ENCODE data around the gene CACNG8.

CACNG8 gene

GRCh38 chr19:53981376-53981951 is 18.7 kb downstream of the CACNG8 start:
- no peaks in the 10 kb centered on the region for H3K9me3 ChIP-seq (ENCODE audit: control insufficient read depth, low read length)
- peaks cover 7% of the 10 kb centered on the region for H3K36me3 ChIP-seq (ENCODE audit: control insufficient read depth, insufficient read depth, low read length)
- H3K4me3 ChIP-seq (ENCODE audit: extremely low read depth, insufficient read depth, low read length, poor library complexity, severe bottlenecking), result peak overlapping the region; percentile 62
- H3K27ac ChIP-seq (ENCODE audit: low read depth, low read length, severe bottlenecking), result no peak overlapping the region
- H3K4me1 ChIP-seq (ENCODE audit: control insufficient read depth, insufficient read depth, low read length, poor library complexity, severe bottlenecking), result peaks cover 3% of the 10 kb centered on the region
- 67 to 76% methylated on average over 11 to 13 of the region's 13 CpGs for WGBS, 2 experiments (ENCODE audit: insufficient coverage in 2 of 2)

GRCh38 chr19:53982001-53982451 is 19.3 kb downstream of the CACNG8 start:
- H3K36me3 ChIP-seq (ENCODE audit: control insufficient read depth, insufficient read depth, low read length), result peaks cover 3% of the 10 kb centered on the region
- H3K9me3 ChIP-seq (ENCODE audit: control insufficient read depth, low read length), result no peaks in the 10 kb centered on the region
- no peak overlapping the region for H3K27ac ChIP-seq (ENCODE audit: low read depth, low read length, severe bottlenecking)
- peaks cover 3% of the 10 kb centered on the region for H3K4me1 ChIP-seq (ENCODE audit: control insufficient read depth, insufficient read depth, low read length, poor library complexity, severe bottlenecking)
- peak overlapping the region; percentile 24 for H3K4me3 ChIP-seq (ENCODE audit: extremely low read depth, insufficient read depth, low read length, poor library complexity, severe bottlenecking)
- 9 to 19% methylated on average over 46 to 48 of the region's 62 CpGs for WGBS, 2 experiments (ENCODE audit: insufficient coverage in 2 of 2)

GRCh38 chr19:53982611-53983010 is 19.9 kb downstream of the CACNG8 start:
- Histone ChIP-seq H3K4me1 (ENCODE audit: control insufficient read depth, insufficient read depth, low read length, poor library complexity, severe bottlenecking) (peaks cover 3% of the 10 kb centered on the region), H3K27ac (ENCODE audit: low read depth, low read length, severe bottlenecking) (no peak overlapping the region), H3K9me3 (ENCODE audit: control insufficient read depth, low read length) (no peaks in the 10 kb centered on the region), H3K36me3 (ENCODE audit: control insufficient read depth, insufficient read depth, low read length) (no peaks in the 10 kb centered on the region), H3K4me3 (ENCODE audit: extremely low read depth, insufficient read depth, low read length, poor library complexity, severe bottlenecking) (no peak overlapping the region)
- 6 to 8% methylated on average over 14 to 24 of the region's 61 CpGs for WGBS, 2 experiments (ENCODE audit: insufficient coverage in 2 of 2)

- H3K9me3 ChIP-seq (ENCODE audit: control insufficient read depth, low read length), result no peaks in the 10 kb centered on the region
- H3K36me3 ChIP-seq (ENCODE audit: control insufficient read depth, insufficient read depth, low read length), result no peaks in the 10 kb centered on the region
- 94 to 95% methylated on average over 19 to 24 of the region's 24 CpGs for WGBS, 2 experiments (ENCODE audit: insufficient coverage in 2 of 2)
- H3K27ac ChIP-seq (ENCODE audit: low read depth, low read length, severe bottlenecking), result no peak overlapping the region
- peaks cover 3% of the 10 kb centered on the region for H3K4me1 ChIP-seq (ENCODE audit: control insufficient read depth, insufficient read depth, low read length, poor library complexity, severe bottlenecking)
- H3K4me3 ChIP-seq (ENCODE audit: extremely low read depth, insufficient read depth, low read length, poor library complexity, severe bottlenecking), result no peak overlapping the region
These were observed 20.9 kb downstream of the CACNG8 start for GRCh38 chr19:53983457-53984289.

DNA sequence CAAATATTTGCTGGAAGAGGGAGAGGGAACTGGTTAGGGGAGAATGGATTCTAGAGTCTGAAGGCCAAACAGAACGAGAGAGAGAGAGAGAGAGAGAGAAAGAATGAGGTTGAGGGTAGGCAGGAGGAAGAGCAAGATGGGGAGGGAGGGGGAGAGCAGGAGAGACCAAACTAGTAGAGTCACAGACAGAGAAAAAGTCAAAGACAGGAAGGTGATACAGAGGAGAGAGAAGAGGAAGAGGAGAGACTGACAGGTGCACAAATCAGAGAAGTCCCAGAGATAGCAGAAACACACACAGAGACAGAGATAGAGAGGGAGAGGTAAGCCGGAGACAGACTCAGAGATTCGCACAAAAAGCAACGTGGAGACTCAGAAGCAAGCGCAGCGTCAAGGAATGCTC is 23.1 kb downstream of the CACNG8 start:
- peaks cover 5% of the 10 kb centered on the region for H3K4me1 ChIP-seq (ENCODE audit: control insufficient read depth, insufficient read depth, low read length, poor library complexity, severe bottlenecking)
- WGBS, 2 experiments (ENCODE audit: insufficient coverage in 2 of 2), result 91 to 94% methylated on average over 6 of the region's 6 CpGs
- H3K9me3 ChIP-seq (ENCODE audit: control insufficient read depth, low read length), result no peaks in the 10 kb centered on the region
- H3K27ac ChIP-seq (ENCODE audit: low read depth, low read length, severe bottlenecking), result no peak overlapping the region
- H3K36me3 ChIP-seq (ENCODE audit: control insufficient read depth, insufficient read depth, low read length), result no peaks in the 10 kb centered on the region
- no peak overlapping the region for H3K4me3 ChIP-seq (ENCODE audit: extremely low read depth, insufficient read depth, low read length, poor library complexity, severe bottlenecking)

DNA sequence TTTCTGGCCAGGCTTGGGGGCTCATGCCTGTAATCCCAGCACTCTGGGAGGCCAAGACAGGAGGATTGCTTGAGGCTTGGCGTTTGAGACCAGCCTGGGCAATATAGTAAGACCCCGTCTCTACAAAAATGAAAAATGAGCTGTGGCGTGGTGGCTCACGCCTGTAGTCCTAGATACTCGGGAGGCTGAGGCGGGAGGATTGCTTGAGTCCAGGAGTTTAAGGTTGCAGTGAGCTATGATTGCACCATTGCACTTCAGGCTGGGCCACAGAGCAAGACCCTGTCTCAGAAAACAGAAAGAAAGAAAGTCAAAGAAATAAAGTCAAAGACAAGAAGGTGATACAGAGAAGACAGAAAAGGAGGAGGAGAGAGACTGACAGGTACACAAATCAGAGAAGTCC is 26.2 kb downstream of the CACNG8 start:
- no peaks in the 10 kb centered on the region for H3K36me3 ChIP-seq (ENCODE audit: control insufficient read depth, insufficient read depth, low read length)
- H3K9me3 ChIP-seq (ENCODE audit: control insufficient read depth, low read length), result no peaks in the 10 kb centered on the region
- H3K4me1 ChIP-seq (ENCODE audit: control insufficient read depth, insufficient read depth, low read length, poor library complexity, severe bottlenecking), result peaks cover 9% of the 10 kb centered on the region
- H3K4me3 ChIP-seq (ENCODE audit: extremely low read depth, insufficient read depth, low read length, poor library complexity, severe bottlenecking), result no peak overlapping the region
- H3K27ac ChIP-seq (ENCODE audit: low read depth, low read length, severe bottlenecking), result no peak overlapping the region
- WGBS, 2 experiments (ENCODE audit: insufficient coverage in 2 of 2), result 89 to 92% methylated on average over 6 of the region's 6 CpGs

DNA sequence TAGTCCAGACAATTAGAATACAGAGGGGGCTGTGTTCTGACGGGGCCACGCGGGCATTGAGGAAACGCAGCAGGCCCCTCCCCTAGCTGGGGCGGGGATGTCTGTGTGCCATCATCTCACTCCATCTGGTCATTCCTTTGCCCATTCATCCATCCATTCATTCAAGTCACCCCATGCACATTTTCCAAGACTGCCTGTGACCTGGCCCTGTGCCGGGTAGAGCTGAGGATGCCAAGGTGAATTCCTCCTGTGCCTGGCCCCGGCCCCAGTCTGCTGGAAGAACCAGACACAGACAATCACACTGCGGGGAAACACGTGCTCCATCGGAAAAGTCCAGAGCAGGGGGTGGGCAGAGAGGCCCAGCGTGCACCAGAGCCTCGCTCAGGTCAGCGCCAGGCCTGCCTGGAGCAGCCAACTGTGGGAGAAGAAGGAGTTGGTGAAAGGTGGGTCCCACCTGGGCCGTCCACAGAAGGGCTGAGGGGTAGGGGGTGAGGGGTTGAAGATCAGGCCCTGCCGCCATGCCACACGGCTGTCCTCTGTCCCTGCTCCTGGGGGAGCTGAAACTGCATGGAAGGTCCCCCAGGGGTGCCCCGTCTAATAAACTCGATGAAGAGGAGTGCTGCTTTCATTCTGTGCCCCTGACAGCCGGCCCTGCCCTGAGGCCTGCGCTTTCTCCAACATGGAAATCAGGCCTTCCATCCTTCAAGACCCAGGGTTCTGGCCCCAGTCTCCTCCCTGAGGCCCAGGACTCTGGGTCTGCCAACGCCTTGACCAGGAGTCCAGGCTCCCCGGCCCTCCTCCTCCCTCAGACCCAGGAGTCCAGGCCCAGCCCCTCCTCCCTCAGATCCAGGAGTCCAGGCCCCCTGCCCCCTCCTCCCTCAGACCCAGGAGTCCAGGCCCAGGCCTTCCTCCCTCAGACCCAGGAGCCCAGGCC is 27.1 kb downstream of the CACNG8 start:
- 84 to 87% methylated on average over 18 to 21 of the region's 22 CpGs for WGBS, 2 experiments (ENCODE audit: insufficient coverage in 2 of 2)
- H3K36me3 ChIP-seq (ENCODE audit: control insufficient read depth, insufficient read depth, low read length), result no peaks in the 10 kb centered on the region
- no peak overlapping the region for H3K4me3 ChIP-seq (ENCODE audit: extremely low read depth, insufficient read depth, low read length, poor library complexity, severe bottlenecking)
- H3K9me3 ChIP-seq (ENCODE audit: control insufficient read depth, low read length), result no peaks in the 10 kb centered on the region
- peak overlapping the region; percentile 29 for H3K27ac ChIP-seq (ENCODE audit: low read depth, low read length, severe bottlenecking)
- peaks cover 9% of the 10 kb centered on the region for H3K4me1 ChIP-seq (ENCODE audit: control insufficient read depth, insufficient read depth, low read length, poor library complexity, severe bottlenecking)

- Histone ChIP-seq H3K27ac (ENCODE audit: low read depth, low read length, severe bottlenecking) (peak within 1 kb of the TSS; percentile 53), H3K4me3 (ENCODE audit: extremely low read depth, insufficient read depth, low read length, poor library complexity, severe bottlenecking) (peak within 1 kb of the TSS; percentile 27), H3K4me1 (ENCODE audit: control insufficient read depth, insufficient read depth, low read length, poor library complexity, severe bottlenecking) (peaks cover 9% of the 10 kb centered on the region), H3K36me3 (ENCODE audit: control insufficient read depth, insufficient read depth, low read length) (no peaks in the 10 kb centered on the region), H3K9me3 (ENCODE audit: control insufficient read depth, low read length) (no peaks in the 10 kb centered on the region)
- WGBS, 2 experiments (ENCODE audit: insufficient coverage in 2 of 2), result 16 to 23% methylated on average over 41 to 44 of the region's 66 CpGs
These were observed 28.7 kb downstream of the CACNG8 start, which contains the start of gene CACNG6 for GRCh38 chr19:53991224-53992113. CACNG6 (plus strand) TSS chr19:53991637; CDS start chr19:53992878, 1,241 bp downstream.

- Histone ChIP-seq H3K4me1 (ENCODE audit: control insufficient read depth, insufficient read depth, low read length, poor library complexity, severe bottlenecking) (peaks cover 9% of the 10 kb centered on the region), H3K4me3 (ENCODE audit: extremely low read depth, insufficient read depth, low read length, poor library complexity, severe bottlenecking) (no peak overlapping the region), H3K36me3 (ENCODE audit: control insufficient read depth, insufficient read depth, low read length) (no peaks in the 10 kb centered on the region), H3K9me3 (ENCODE audit: control insufficient read depth, low read length) (no peaks in the 10 kb centered on the region), H3K27ac (ENCODE audit: low read depth, low read length, severe bottlenecking) (no peak overlapping the region)
- WGBS, 2 experiments (ENCODE audit: insufficient coverage in 2 of 2), result 96 to 98% methylated on average over 6 to 9 of the region's 9 CpGs
These were observed 29.5 kb downstream of the CACNG8 start for GRCh38 chr19:53992211-53992610.

DNA sequence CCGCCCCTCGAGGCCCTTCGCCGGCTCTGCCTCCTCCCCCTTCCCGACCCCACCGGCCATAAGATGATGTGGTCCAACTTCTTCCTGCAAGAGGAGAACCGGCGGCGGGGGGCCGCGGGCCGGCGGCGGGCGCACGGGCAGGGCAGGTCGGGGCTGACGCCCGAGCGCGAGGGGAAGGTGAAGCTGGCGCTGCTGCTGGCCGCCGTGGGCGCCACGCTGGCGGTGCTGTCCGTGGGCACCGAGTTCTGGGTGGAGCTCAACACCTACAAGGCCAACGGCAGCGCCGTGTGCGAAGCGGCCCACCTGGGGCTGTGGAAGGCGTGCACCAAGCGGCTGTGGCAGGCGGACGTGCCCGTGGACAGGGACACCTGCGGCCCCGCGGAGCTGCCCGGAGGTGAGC is 30.1 kb downstream of the CACNG8 start:
- no peaks in the 10 kb centered on the region for H3K9me3 ChIP-seq (ENCODE audit: control insufficient read depth, low read length)
- H3K4me1 ChIP-seq (ENCODE audit: control insufficient read depth, insufficient read depth, low read length, poor library complexity, severe bottlenecking), result peaks cover 9% of the 10 kb centered on the region
- no peaks in the 10 kb centered on the region for H3K36me3 ChIP-seq (ENCODE audit: control insufficient read depth, insufficient read depth, low read length)
- WGBS, 2 experiments (ENCODE audit: insufficient coverage in 2 of 2), result 94 to 97% methylated on average over 41 of the region's 43 CpGs
- H3K27ac ChIP-seq (ENCODE audit: low read depth, low read length, severe bottlenecking), result no peak overlapping the region
- H3K4me3 ChIP-seq (ENCODE audit: extremely low read depth, insufficient read depth, low read length, poor library complexity, severe bottlenecking), result no peak overlapping the region

All from mesodermal cell (in vitro differentiated cells).